Measurements from ENCODE around the gene NOL12.
"Not testable (repeated sequence)": the region's sequence is repeated elsewhere in the genome, so short reads cannot be mapped to it uniquely, and the experiment has no call there.

Gene NOL12

GRCh38 chr22:37716708-37717107 is 30.6 kb downstream of the NOL12 start:
- TF ChIP-seq CTCF (IDR thresholded peaks at IDR 0.05; ENCODE audit: control insufficient read depth, extremely low read depth, insufficient read depth), result no peak
- no peak for DNase-seq (ENCODE audit: low read depth)
- H3K4me3 ChIP-seq (ENCODE audit: low read depth, low read length), result no peak overlapping the region

GRCh38 chr22:37717235-37717634 is 31.1 kb downstream of the NOL12 start:
- H3K4me3 ChIP-seq (ENCODE audit: low read depth, low read length); DNase-seq (ENCODE audit: low read depth): not testable (repeated sequence)

GRCh38 chr22:37717746-37718305 is 31.7 kb downstream of the NOL12 start:
- H3K4me3 ChIP-seq (ENCODE audit: low read depth, low read length); DNase-seq (ENCODE audit: low read depth): not testable (repeated sequence)

- DNase-seq (ENCODE audit: low read depth), result no peak
- TF ChIP-seq CTCF (IDR thresholded peaks at IDR 0.05; ENCODE audit: control insufficient read depth, extremely low read depth, insufficient read depth), result no peak
- no peak overlapping the region for H3K4me3 ChIP-seq (ENCODE audit: low read depth, low read length)
Measured at GRCh38 chr22:37725551-37726240, 39.6 kb downstream of the NOL12 start.

- no peak overlapping the region for H3K4me3 ChIP-seq (ENCODE audit: low read depth, low read length)
- no peak for DNase-seq (ENCODE audit: low read depth)
- TF ChIP-seq CTCF (IDR thresholded peaks at IDR 0.05; ENCODE audit: control insufficient read depth, extremely low read depth, insufficient read depth), result no peak
Measured at GRCh38 chr22:37726241-37726887, 40.2 kb downstream of the NOL12 start.

GRCh38 chr22:37728620-37729019 is 42.5 kb downstream of the NOL12 start:
- H3K4me3 ChIP-seq (ENCODE audit: low read depth, low read length), result no peak overlapping the region
- no peak for DNase-seq (ENCODE audit: low read depth)
- TF ChIP-seq CTCF (IDR thresholded peaks at IDR 0.05; ENCODE audit: control insufficient read depth, extremely low read depth, insufficient read depth), result no peak

GRCh38 chr22:37731804-37732471 is 45.8 kb downstream of the NOL12 start:
- no peak for TF ChIP-seq CTCF (IDR thresholded peaks at IDR 0.05; ENCODE audit: control insufficient read depth, extremely low read depth, insufficient read depth)
- DNase-seq (ENCODE audit: low read depth), result no peak
- no peak overlapping the region for H3K4me3 ChIP-seq (ENCODE audit: low read depth, low read length)

Data from LNCaP clone FGC (cell line).